Measurements from ENCODE around the gene SAMD4B. TPM values are rescaled to one million over a fixed set of nuclear protein-coding genes. Genes with fewer than 3 reads are reported as not detected.
"Not testable (repeated sequence)": the region's sequence is repeated elsewhere in the genome, so short reads cannot be mapped to it uniquely, and the experiment has no call there.

Gene SAMD4B
- total RNA-seq, 1 experiment from 2014 or later = 78.5 TPM

- in situ Hi-C loops (cut with HindIII; ENCODE audit: low pct_unique_long_range_greater_than_20kb, low sequenced_read_pairs) = no loop called here
- DNase-seq (ENCODE audit: low read depth, low spot score) = no peak
These were observed 14.7 kb upstream of the SAMD4B start for GRCh38 chr19:39327363-39328045.

DNA sequence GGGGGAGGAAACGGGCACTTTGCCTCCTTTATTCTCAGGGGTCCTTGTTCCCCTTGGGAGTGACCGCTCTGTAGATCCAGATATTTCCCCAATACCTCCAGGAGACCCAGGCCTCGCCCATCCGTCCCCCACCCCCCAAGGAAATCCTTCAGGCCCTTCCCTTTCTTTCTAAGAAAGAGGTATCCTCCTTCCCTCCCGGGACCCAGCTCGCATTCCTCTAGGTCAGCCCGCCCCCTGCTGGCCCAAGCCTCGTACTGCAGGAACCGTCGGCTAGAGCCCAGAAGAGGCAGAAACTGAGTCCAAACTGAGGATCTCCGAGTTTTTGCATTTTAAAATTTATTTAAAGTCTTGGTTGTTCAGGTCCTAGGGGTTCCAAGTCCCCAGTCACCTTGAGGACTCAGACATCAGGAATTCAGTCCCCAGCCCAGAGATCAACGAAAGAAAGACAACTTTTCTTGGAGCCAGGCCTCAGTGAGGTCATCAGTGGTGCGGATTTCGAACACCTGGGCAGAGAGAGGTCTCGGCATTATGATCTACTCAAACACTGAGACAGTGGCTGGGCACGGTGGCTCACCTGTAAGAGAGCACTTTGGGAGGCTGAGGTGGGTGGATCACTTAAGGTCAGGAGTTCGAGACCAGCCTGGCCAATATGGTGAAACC, 14.0 kb upstream of the SAMD4B start:
- in situ Hi-C loops (cut with HindIII; ENCODE audit: low pct_unique_long_range_greater_than_20kb, low sequenced_read_pairs) = no loop called here
- DNase-seq (ENCODE audit: low read depth, low spot score) = peak; percentile 71

DNA sequence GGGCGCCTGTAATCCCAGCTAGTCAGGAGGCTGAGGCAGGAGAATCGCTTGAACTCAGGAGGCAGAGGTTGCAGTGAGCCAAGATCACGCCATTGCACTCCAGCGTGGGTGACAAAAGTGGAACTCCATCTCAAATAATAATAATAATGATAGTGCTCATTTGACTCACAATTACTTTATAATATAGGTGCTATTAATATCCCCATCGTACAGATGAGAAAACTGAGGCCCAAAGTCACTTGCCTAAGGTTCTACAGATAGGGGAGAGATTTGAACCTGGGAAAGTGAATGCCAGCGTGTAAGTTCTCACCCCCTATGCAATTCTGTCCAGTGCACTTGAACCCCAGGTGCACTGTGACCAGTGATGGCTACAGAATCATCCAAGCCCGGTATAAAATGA, 12.3 kb upstream of the SAMD4B start:
- in situ Hi-C loops (cut with HindIII; ENCODE audit: low pct_unique_long_range_greater_than_20kb, low sequenced_read_pairs) = no loop called here
- no peak for DNase-seq (ENCODE audit: low read depth, low spot score)

GRCh38 chr19:39332293-39332692, 9.9 kb upstream of the SAMD4B start:
- no peak for DNase-seq (ENCODE audit: low read depth, low spot score)
- in situ Hi-C loops (cut with HindIII; ENCODE audit: low pct_unique_long_range_greater_than_20kb, low sequenced_read_pairs) = no loop called here

DNA sequence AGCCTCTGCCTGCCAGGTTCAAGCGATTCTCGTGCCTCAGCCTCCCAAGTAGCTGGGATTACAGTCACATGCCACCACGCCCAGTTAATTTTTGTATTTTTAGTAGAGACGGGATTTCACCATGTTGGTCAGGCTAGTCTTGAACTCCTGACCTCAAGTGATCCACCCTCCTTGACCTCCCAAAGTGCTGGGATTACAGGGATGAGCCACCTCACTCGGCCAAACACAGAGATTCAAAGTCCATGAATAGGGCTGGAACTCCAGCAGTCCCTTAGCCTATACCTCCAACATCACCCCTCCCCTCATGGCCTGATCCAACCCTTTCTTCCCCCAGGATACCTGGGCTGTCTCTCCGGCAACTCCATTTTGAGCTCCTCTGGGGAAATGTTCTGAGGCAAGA, 9.5 kb upstream of the SAMD4B start:
- in situ Hi-C loops (cut with HindIII; ENCODE audit: low pct_unique_long_range_greater_than_20kb, low sequenced_read_pairs); DNase-seq (ENCODE audit: low read depth, low spot score): not testable (repeated sequence)

GRCh38 chr19:39333507-39333906, 8.7 kb upstream of the SAMD4B start:
- in situ Hi-C loops (cut with HindIII; ENCODE audit: low pct_unique_long_range_greater_than_20kb, low sequenced_read_pairs) = no loop called here

GRCh38 chr19:39334444-39334976, 7.7 kb upstream of the SAMD4B start:
- in situ Hi-C loops (cut with HindIII; ENCODE audit: low pct_unique_long_range_greater_than_20kb, low sequenced_read_pairs) = no loop called here
- DNase-seq (ENCODE audit: low read depth, low spot score) = no peak

More at GRCh38 chr19:39333507-39333906, 8.7 kb upstream of the SAMD4B start:
- no peak for DNase-seq (ENCODE audit: low read depth, low spot score)

GRCh38 chr19:39335168-39335548, 7.1 kb upstream of the SAMD4B start:
- in situ Hi-C loops (cut with HindIII; ENCODE audit: low pct_unique_long_range_greater_than_20kb, low sequenced_read_pairs) = no loop called here
- DNase-seq (ENCODE audit: low read depth, low spot score) = no peak

GRCh38 chr19:39336483-39336882, 5.7 kb upstream of the SAMD4B start:
- DNase-seq (ENCODE audit: low read depth, low spot score) = no peak
- in situ Hi-C loops (cut with HindIII; ENCODE audit: low pct_unique_long_range_greater_than_20kb, low sequenced_read_pairs) = no loop called here

- no peak for DNase-seq (ENCODE audit: low read depth, low spot score)
- in situ Hi-C loops (cut with HindIII; ENCODE audit: low pct_unique_long_range_greater_than_20kb, low sequenced_read_pairs) = no loop called here
These were observed 2.5 kb upstream of the SAMD4B start for GRCh38 chr19:39339674-39340073.

- DNase-seq (ENCODE audit: low read depth, low spot score); in situ Hi-C loops (cut with HindIII; ENCODE audit: low pct_unique_long_range_greater_than_20kb, low sequenced_read_pairs): not testable (repeated sequence)
These were observed 2.1 kb upstream of the SAMD4B start for GRCh38 chr19:39340156-39340555.

DNA sequence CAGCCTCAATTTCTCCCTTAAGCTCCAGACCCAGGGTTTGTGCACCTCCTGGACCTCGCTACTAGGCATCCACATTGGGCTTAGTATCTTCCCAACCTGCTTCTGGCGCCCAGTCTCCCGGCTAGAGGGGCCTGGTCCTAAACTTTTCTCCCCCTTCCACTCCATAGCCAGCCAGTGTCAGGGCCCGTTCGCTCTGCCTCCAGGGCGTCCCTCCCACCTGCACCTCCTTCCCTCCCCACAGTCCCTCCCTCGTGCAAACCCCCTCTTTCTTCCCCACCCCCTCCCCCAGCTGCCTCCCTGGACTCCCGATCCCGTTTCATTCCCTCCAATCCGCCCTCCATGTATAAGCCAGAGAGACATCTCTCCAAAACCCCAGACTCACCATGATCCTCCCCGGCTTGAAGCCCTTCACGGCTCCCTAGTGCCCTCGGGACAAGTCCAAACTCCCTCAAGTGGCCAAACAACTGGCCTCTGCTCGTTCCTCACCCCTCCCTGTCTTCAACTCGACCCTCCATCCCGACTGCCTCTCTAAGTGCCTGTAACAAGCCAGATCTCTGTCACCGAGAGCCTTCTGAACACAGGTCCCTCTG, 997 bp upstream of the SAMD4B start:
- in situ Hi-C loops (cut with HindIII; ENCODE audit: low pct_unique_long_range_greater_than_20kb, low sequenced_read_pairs) = no loop called here
- DNase-seq (ENCODE audit: low read depth, low spot score) = no peak

DNA sequence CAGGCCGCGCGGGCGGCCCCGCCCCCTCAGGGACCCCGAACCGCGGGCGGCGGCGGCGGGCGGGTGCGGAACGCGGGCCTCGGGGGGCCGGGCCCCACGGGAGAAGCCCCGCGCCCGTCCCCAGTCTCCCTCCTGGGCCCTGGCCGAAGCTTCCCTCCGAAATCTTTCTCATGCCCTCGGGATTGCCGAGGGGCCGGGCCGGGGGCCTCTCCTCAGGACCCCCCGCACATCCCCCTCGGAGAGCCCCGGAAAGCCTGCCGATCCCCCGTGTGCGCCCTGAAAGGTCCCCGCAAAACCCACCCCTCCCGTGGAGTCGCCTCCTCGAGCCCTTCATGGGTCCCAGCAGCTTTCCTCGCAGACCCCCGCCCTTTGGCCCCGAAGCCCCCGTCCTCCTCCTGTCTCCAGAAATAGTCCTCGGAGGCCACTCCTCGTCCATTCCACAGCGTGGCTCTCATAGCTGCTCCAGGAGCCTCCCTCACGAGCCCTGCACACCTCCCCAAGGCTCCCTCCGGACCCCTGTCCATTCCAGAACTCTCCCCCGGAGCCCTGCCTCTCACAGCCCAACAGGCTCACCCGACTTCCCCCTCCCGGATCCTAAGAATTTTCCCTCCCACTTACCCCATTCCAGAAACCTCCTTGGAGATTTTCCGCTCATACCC, 555 bp downstream of the SAMD4B start:
- no peak for DNase-seq (ENCODE audit: low read depth, low spot score)
- in situ Hi-C loops (cut with HindIII; ENCODE audit: low pct_unique_long_range_greater_than_20kb, low sequenced_read_pairs) = no loop called here

DNA sequence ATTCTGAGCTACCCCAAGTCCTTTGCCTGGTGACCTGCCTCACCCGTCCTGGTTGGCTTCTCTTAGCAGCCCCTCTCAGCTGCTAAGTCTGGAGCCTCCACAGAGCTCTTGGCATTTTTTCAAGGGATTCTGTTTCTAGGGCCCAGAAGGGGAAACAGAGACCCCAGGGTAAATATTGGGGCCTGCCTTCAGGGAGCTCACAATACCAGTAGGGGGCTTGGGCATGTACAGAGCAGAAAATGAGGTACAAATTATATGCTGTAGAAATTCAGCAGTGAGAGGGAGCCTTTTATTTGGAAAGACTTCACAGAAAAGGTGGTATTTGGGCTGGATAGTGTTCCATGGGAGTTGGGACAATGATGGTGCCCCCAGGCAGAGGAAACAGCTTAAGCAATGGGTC, 3.7 kb downstream of the SAMD4B start:
- in situ Hi-C loops (cut with HindIII; ENCODE audit: low pct_unique_long_range_greater_than_20kb, low sequenced_read_pairs) = no loop called here

DNA sequence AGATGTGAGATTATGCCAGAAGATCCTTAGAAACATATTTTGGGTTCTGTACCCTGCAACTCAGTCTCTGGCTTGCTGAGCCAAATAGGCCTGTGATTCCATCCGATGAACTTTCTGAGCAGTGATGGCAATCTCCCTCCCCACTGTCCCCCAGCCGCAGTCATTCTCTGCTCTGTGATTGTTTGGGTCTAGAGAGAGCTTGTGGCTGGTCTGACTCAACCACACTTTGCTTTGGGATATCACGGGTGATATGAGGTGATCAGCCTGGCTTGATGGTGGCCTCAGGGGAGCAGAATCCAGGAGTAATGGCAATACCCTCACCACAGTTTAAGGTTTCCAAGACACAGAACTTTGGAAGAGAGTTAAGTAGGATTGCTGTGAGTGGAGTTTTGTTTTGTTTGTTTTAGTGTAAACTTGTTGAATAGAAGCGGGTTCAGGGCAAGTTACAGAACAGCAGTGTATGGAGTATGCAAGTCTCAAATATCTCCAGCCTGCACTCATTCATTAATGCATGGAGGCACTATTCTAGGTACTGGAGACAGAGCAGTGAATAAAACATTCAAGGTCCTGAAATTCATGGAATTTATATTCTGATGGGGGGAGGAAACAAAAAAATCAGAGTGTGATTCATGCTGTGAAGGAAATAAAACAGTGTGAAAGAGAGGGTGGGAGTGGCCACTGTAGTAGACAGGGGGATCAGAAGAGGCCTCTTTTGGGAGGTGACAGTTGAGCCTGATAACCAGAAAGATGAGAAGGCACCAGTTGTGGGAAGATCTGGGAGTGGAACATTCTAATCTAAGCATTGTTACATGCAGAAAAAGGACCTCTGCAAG, 5.3 kb downstream of the SAMD4B start:
- in situ Hi-C loops (cut with HindIII; ENCODE audit: low pct_unique_long_range_greater_than_20kb, low sequenced_read_pairs) = no loop called here
- DNase-seq (ENCODE audit: low read depth, low spot score) = no peak

More for the DNA sequence above, 3.7 kb downstream of the SAMD4B start:
- no peak for DNase-seq (ENCODE audit: low read depth, low spot score)

- in situ Hi-C loops (cut with HindIII; ENCODE audit: low pct_unique_long_range_greater_than_20kb, low sequenced_read_pairs) = no loop called here
These were observed 7.1 kb downstream of the SAMD4B start for GRCh38 chr19:39349326-39349725.

DNA sequence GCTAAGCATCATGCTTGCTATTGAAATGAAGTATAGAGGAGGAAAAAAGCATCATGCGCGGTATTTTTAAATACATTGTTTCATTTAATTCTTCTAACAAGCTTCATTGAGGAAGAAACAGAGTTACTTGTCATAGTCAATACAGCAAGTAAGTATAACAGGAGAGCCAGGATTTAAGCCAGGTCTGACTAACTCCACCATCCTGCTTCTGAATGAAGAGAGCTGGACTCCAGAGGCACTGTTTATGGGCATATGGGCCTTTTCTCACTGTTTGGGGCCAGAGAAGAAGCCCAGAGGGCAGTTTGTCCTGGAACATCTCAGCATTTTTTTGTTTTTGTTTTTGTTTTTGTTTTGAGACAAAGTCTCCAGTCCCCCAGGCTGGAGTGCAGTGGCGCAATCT, 7.9 kb downstream of the SAMD4B start:
- DNase-seq (ENCODE audit: low read depth, low spot score) = no peak
- in situ Hi-C loops (cut with HindIII; ENCODE audit: low pct_unique_long_range_greater_than_20kb, low sequenced_read_pairs) = no loop called here

More at GRCh38 chr19:39349326-39349725, 7.1 kb downstream of the SAMD4B start:
- DNase-seq (ENCODE audit: low read depth, low spot score) = no peak
